ENCODE data around the gene FAM13A.
A peak's percentile ranks its signal among the peaks of the same experiment; 100 is the strongest.

Gene FAM13A

GRCh38 chr4:88705223-88705622, 351.8 kb downstream of the FAM13A start:
- no peak for DNase-seq

- DNase-seq: no peak
Observed at GRCh38 chr4:88702782-88703181, 354.2 kb downstream of the FAM13A start.

GRCh38 chr4:88698519-88698918, 358.5 kb downstream of the FAM13A start:
- DNase-seq: no peak

GRCh38 chr4:88697588-88698329, 359.2 kb downstream of the FAM13A start, which contains the start of gene NAP1L5:
NAP1L5 (minus strand) TSS chr4:88697829; CDS start chr4:88697754, 75 bp downstream.
- DNase-seq: peak; percentile 83

GRCh38 chr4:88697141-88697540, 359.8 kb downstream of the FAM13A start:
- DNase-seq: peak; percentile 40

- no peak for DNase-seq
Observed at GRCh38 chr4:88696630-88697029, 360.4 kb downstream of the FAM13A start.

GRCh38 chr4:88693792-88694191, 363.2 kb downstream of the FAM13A start:
- no peak for DNase-seq

GRCh38 chr4:88690355-88690754, 366.6 kb downstream of the FAM13A start:
- DNase-seq: no peak

GRCh38 chr4:88681209-88681608, 375.8 kb downstream of the FAM13A start:
- no peak for DNase-seq
